Endothelial cell of umbilical vein (primary cell): Measurements from ENCODE around the gene PRMT7. TPM values are rescaled to one million over a fixed set of nuclear protein-coding genes. Genes with fewer than 3 reads are reported as not detected.

ENCODE experiments used
- BruUV-seq: library from RNA; stranded (reverse); fragments of 400-500 nt; replicated peaks from 2 replicates; lab custom pipeline; 2021; lab: Mats Ljungman, UMichigan
- CTCF ChIA-PET: fragments of 300-600, 350-600 bp; sonication (Branson Sonifier 250); formaldehyde crosslinking; loops from one replicate; lab custom pipeline; 2021; ENCODE audit warnings: antibody characterized with exemption, inconsistent platforms; lab: Charles Lee
- POLR2A ChIA-PET: fragments of 300-600, 350-600 bp; sonication (Branson Sonifier 250); formaldehyde crosslinking; loops from one replicate; lab custom pipeline; 2021; ENCODE audit warnings: antibody characterized with exemption, inconsistent platforms; lab: Charles Lee
- DNase-seq: peaks from one replicate; pipeline ENCODE4 v3.0.0-alpha.2; 2011; ENCODE audit warnings: low read depth, low spot score
- FAIRE-seq: peaks from 2 replicates; lab custom pipeline; 2011; peaks lifted over from hg19 to GRCh38; lab: Jason Lieb, UNC
- H2AFZ ChIP-seq: 2 replicates; pipeline ENCODE4 v1.6.0; 2012; ENCODE audit warnings: low read depth, low read length, control low read depth, inconsistent platforms
- H3K27ac ChIP-seq: 2 replicates; pipeline ENCODE4 v1.5.1; 2011; ENCODE audit warnings: low read depth, mild to moderate bottlenecking, control low read depth, low read length, moderate library complexity; ENCODE audit not compliant: insufficient read depth
- H3K27me3 ChIP-seq, 2 experiments: 2 replicates each; pipeline versions ENCODE4 v1.6.0 to v1.6.1; 2011; ENCODE audit warnings: low read length in 2 of 2, mixed read lengths in 1 of 2; ENCODE audit not compliant: control insufficient read depth in 2 of 2, insufficient read depth in 2 of 2
- H3K36me3 ChIP-seq, 2 experiments: 2 replicates in 1 of 2; 3 replicates in 1 of 2; pipeline ENCODE4 v1.5.1; 2011; ENCODE audit warnings: low read length in 2 of 2, mild to moderate bottlenecking in 1 of 2, moderate library complexity in 1 of 2; ENCODE audit not compliant: control insufficient read depth in 2 of 2, insufficient read depth in 2 of 2; ENCODE audit errors: extremely low read depth in 1 of 2
- H3K4me1 ChIP-seq: 3 replicates; pipeline ENCODE4 v1.5.1; 2011; ENCODE audit warnings: mild to moderate bottlenecking, low read length; ENCODE audit not compliant: control insufficient read depth, insufficient read depth; ENCODE audit errors: extremely low read depth
- H3K4me2 ChIP-seq: 2 replicates; pipeline ENCODE4 v1.6.1; 2011; ENCODE audit warnings: low read length, control low read depth, mixed read lengths; ENCODE audit not compliant: insufficient read depth
- H3K4me3 ChIP-seq, 3 experiments: fragments of 200-600 bp in 1 of 3; sonication (generic), shearing (Covaris generic) in 1 of 3; replicated peaks in 1 of 3; 2 replicates each; pipeline ENCODE4 v1.5.1; 2011 to 2016; ENCODE audit warnings: control low read depth in 3 of 3, low read length in 3 of 3, mild to moderate bottlenecking in 2 of 3, inconsistent platforms in 1 of 3, low read depth in 1 of 3, moderate library complexity in 1 of 3; ENCODE audit not compliant: insufficient read depth in 1 of 3
- H3K79me2 ChIP-seq: 2 replicates; pipeline ENCODE4 v1.6.0; 2012; ENCODE audit warnings: low read length, inconsistent platforms; ENCODE audit not compliant: control insufficient read depth, insufficient read depth
- H3K9ac ChIP-seq: replicated peaks from 2 replicates; pipeline ENCODE3; 2011; ENCODE audit warnings: low read length, control low read depth; ENCODE audit not compliant: insufficient read depth; ENCODE audit errors: extremely low read depth
- H3K9me1 ChIP-seq: replicated peaks from 3 replicates; pipeline ENCODE4 v1.6.0; 2011; ENCODE audit warnings: mild to moderate bottlenecking, low read length; ENCODE audit not compliant: control insufficient read depth, insufficient read depth; ENCODE audit errors: extremely low read depth
- H3K9me3 ChIP-seq: replicated peaks from 2 replicates; pipeline ENCODE4 v1.5.1; 2012; ENCODE audit warnings: low read length, inconsistent platforms; ENCODE audit not compliant: control insufficient read depth, insufficient read depth
- H4K20me1 ChIP-seq: replicated peaks from 2 replicates; pipeline ENCODE3; 2011; ENCODE audit warnings: mild to moderate bottlenecking, low read length; ENCODE audit not compliant: control insufficient read depth, insufficient read depth; ENCODE audit errors: extremely low read depth
- CTCF ChIP-seq, 2 donors: IDR thresholded peaks; 1 replicate in 1 of 2; 2 replicates in 1 of 2; pipeline ENCODE4 v1.5.1; 2011; ENCODE audit warnings: low read length in 2 of 2, mild to moderate bottlenecking in 2 of 2, moderate library complexity in 2 of 2, control low read depth in 1 of 2, inconsistent platforms in 1 of 2, low read depth in 1 of 2; ENCODE audit not compliant: insufficient read depth in 1 of 2; ENCODE audit errors: extremely low read depth in 1 of 2
- EZH2 ChIP-seq: IDR thresholded peaks from 2 replicates; pipeline ENCODE4 v1.6.1; 2012; ENCODE audit warnings: borderline replicate concordance, low read depth, mild to moderate bottlenecking, moderate library complexity, low read length, inconsistent platforms; ENCODE audit not compliant: severe bottlenecking
- FOS ChIP-seq: IDR thresholded peaks from 2 replicates; pipeline ENCODE4 v1.6.1; 2011; ENCODE audit warnings: mild to moderate bottlenecking, low read length, moderate library complexity, borderline replicate concordance; ENCODE audit not compliant: insufficient read depth
- GATA2 ChIP-seq: IDR thresholded peaks from 2 replicates; pipeline ENCODE4 v1.7.0; 2011; ENCODE audit warnings: low read depth, mild to moderate bottlenecking, moderate library complexity, mixed read lengths, low read length; ENCODE audit not compliant: insufficient read length, insufficient read depth
- JUN ChIP-seq: IDR thresholded peaks from 2 replicates; pipeline ENCODE4 v1.6.1; 2011; ENCODE audit warnings: borderline replicate concordance, low read depth; ENCODE audit not compliant: insufficient read length, insufficient read depth
- MAX ChIP-seq: IDR thresholded peaks from 2 replicates; pipeline ENCODE4 v1.6.1; 2011; ENCODE audit not compliant: insufficient read depth, insufficient read length
- MYC ChIP-seq: IDR thresholded peaks from one replicate; pipeline ENCODE4 v1.6.1; 2011; ENCODE audit warnings: mild to moderate bottlenecking, low read depth, low read length
- POLR2A ChIP-seq: IDR thresholded peaks from 2 replicates; pipeline ENCODE4 v1.6.1; 2012; ENCODE audit warnings: low read depth, mild to moderate bottlenecking, control low read depth, low read length
- POLR2AphosphoS5 ChIP-seq: IDR thresholded peaks from 2 replicates; pipeline ENCODE4 v1.6.1; 2012; ENCODE audit warnings: low read depth, mild to moderate bottlenecking, control low read depth, low read length, moderate library complexity; ENCODE audit not compliant: insufficient read depth
- dilution Hi-C: fragments of 300-500 bp; cut with MboI; formaldehyde crosslinking; loops from one replicate; pipeline ENCODE4 v1.15.0; 2019; ENCODE audit warnings: low sequenced_read_pairs; ENCODE audit not compliant: extremely low pct_ligation_motif_present
- intact Hi-C: fragments of 100-400 bp; cut with micrococcal nuclease; formaldehyde crosslinking; loops from one replicate; pipeline ENCODE4 v1.10.0; 2022
- polyA plus RNA-seq, 4 experiments: library from polyadenylated mRNA; depleted of rRNA in 3 of 4; stranded (reverse) in 3 of 4; unstranded in 1 of 4; fragments of >200 nt; gene quantifications; 2 replicates each; pipeline versions ENCODE4 v1.2.1 to v1.2.3, GENCODE V29; 2011 to 2012; ENCODE audit warnings: missing spikeins in 1 of 4
- total RNA-seq: library from RNA; stranded (reverse); gene quantifications from 2 replicates; pipeline ENCODE4 v1.2.3, GENCODE V29; 2021

PRMT7 gene
- total and polyA plus RNA-seq, 2 donors (not counting 3 experiments of a cell fraction or from before 2014, with no cell fraction given): 43.4 to 57.9 TPM

GRCh38 chr16:68273459-68273858 is 37.4 kb upstream of the PRMT7 start:
- BruUV-seq: no TSS peak
- no peak for DNase-seq
- FAIRE-seq: no peak
- no peaks in the 10 kb centered on the region for H4K20me1 ChIP-seq
- CTCF ChIA-PET: interaction anchor here (1.3 to 4.0 kb wide), 2 partner anchors 11 to 14 kb away, joined by 5 to 27 read pairs; partner anchors contain the start of gene SLC7A6
- POLR2A ChIA-PET: no interaction called here
- H3K27me3 ChIP-seq: no peaks in the 10 kb centered on the region
- H3K27ac ChIP-seq: no peak overlapping the region
- no peak overlapping the region for H3K9ac ChIP-seq
- no peaks in the 10 kb centered on the region for H3K4me1 ChIP-seq
- no peaks in the 10 kb centered on the region for H3K9me3 ChIP-seq
- dilution Hi-C loops: no loop called here
- intact Hi-C loops: no loop called here
- no peaks in the 10 kb centered on the region for H3K9me1 ChIP-seq
- TF ChIP-seq FOS (no peak), POLR2A (no peak), JUN (no peak), POLR2AphosphoS5 (no peak), EZH2 (no peak), MYC (no peak), CTCF (IDR thresholded peaks at IDR 0.05; ENCODE audit: extremely low read depth in 1 of 2, insufficient read depth in 1 of 2, low read depth in 1 of 2, low read length in 2 of 2) (no peak), MAX (no peak), GATA2 (no peak)
- H3K4me2 ChIP-seq: no peak overlapping the region
- H3K79me2 ChIP-seq: peaks cover 71% of the 10 kb centered on the region
- H3K36me3 ChIP-seq: peaks cover 0 to 26% of the 10 kb centered on the region in 2 experiments
- H3K4me3 ChIP-seq: no peak overlapping the region
- no peak overlapping the region for H2AFZ ChIP-seq
